NCI-H1417 treated with DMSO at 0.1 percent for 48 hours (cell line): ENCODE data around the gene KRT13.

Experiments
- DNase-seq: peaks from one replicate; lab custom pipeline; 2025; lab: John Stamatoyannopoulos, UW

The KRT13 gene

GRCh38 chr17:41466988-41467387 is 38.4 kb downstream of the KRT13 start, which contains the start of gene KRT32:
Gene KRT32, minus strand, starts transcription at chr17:41467386. Its CDS starts 61 bp downstream, at chr17:41467325.
- DNase-seq: no peak

DNA sequence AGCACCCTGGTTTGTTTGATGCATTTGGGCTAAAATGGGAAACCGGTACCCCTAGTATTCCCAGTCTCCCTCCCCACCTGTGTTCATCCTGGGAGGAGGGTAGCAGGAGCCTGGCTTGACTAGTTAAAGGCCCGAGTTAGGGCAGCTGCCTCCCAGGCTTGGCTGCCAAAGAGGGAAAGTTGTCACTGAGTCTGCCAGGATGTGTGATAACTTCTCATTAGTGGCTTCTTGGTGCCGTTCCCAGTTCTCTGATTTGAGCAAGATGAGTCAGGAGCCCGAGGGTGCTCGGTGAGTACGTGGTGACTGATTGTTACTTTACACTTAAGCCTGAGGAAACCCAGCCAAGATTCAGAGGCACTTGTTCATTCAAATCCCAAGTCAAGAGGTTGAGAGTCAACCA is 40.7 kb downstream of the KRT13 start:
- DNase-seq: no peak

DNA sequence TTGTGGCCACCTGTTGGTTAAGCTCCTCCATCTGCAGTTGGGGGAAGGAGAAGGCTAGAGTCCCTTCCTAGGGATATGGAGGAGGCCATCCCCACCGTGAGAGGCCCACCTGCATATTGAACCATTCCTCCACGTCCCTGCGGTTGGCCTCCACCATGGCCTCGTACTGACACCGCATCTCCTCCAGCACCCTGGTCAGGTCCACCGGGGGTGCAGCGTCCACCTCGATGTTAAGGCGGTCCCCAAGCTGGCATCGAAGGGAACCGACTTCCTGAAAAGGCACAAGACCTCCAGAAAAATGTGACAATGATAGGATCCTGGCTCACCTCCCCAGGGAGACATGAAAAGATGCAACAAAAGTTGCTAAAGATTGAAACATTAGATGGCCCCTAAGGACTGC is 41.2 kb downstream of the KRT13 start:
- no peak for DNase-seq

DNA sequence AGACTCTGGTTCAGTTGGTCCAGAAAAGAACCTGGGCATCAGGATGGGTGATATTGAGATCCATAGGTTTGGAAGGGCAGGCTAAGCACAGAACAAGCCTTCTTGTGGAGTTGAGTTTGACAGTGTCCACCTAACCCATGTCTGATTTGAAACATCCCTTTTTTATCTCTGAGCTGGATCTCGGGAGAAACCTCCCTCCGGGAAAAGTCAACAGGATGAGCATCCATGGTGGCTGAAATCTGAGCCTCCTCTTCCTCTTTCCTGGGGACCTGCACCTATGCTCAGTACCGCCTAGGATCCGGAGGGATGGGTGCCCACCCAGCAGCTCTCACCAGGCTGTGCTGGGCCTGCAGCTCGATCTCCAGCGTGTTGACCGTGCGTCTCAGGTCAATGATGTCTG is 41.7 kb downstream of the KRT13 start:
- DNase-seq: no peak

GRCh38 chr17:41462705-41463104 is 42.7 kb downstream of the KRT13 start:
- DNase-seq: no peak

- DNase-seq: no peak
Measured at GRCh38 chr17:41457676-41458075, 47.7 kb downstream of the KRT13 start.

GRCh38 chr17:41456204-41456603 is 49.2 kb downstream of the KRT13 start:
- no peak for DNase-seq

GRCh38 chr17:41455236-41455635 is 50.2 kb downstream of the KRT13 start:
- no peak for DNase-seq

- DNase-seq: no peak
Measured at GRCh38 chr17:41453066-41453465, 52.3 kb downstream of the KRT13 start.

GRCh38 chr17:41452281-41452680 is 53.1 kb downstream of the KRT13 start:
- no peak for DNase-seq

DNA sequence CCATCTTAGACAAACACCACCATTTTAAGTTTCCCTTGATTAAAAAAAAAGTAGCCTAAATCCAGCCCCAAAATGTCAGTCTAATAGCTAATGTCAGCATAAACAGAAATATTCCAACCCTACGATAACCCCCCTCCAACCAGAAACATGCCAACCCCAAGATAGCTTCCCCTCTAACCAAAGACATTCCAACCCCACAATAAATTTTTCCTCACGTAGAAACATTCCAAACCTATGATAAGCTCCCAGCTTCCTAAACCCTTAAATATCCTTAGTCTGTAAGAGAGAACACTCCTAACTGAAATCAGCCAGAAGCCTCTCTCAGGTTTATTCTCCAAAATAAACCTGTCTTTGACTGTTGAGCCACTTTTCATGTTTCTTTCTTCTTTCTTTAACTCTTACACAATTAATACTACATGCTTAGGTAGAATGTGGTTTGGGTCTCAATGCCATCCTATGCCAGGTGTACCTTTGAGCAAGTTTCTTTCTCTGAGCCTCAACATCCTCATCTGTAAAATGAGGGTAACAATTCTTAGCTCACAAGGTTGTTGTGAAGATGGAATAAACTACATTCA is 54.2 kb downstream of the KRT13 start:
- no peak for DNase-seq
